ENCODE data around the gene MAB21L3.
"Not testable (repeated sequence)": the region's sequence is repeated elsewhere in the genome, so short reads cannot be mapped to it uniquely, and the experiment has no call there.

Gene MAB21L3

DNA sequence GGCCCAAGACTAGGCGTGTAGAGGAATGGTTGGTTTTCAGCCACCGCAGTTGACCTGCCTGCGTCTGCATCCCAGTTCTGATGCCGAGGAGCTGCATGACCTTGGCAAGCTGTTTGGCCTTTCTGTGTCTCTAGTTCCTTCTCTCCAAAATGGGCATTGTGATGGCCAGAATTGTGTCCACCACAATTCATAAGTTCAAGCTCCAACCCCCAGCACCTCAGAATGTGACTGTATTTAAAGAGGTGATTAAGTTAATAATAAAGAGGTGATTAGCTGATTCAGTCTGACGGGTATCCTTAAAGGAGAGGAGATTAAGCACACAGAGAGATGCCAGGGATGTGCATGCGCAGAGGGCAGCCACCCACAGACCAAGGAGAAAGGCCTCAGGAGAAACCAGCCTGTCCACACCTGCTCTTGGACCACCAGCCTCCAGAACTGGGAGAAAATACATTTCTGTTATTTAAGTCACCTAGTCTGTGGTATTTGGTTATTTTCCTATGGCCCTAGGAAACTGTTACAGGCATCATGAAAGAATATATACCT, 28.5 kb downstream of the MAB21L3 start:
- no peak for DNase-seq

DNA sequence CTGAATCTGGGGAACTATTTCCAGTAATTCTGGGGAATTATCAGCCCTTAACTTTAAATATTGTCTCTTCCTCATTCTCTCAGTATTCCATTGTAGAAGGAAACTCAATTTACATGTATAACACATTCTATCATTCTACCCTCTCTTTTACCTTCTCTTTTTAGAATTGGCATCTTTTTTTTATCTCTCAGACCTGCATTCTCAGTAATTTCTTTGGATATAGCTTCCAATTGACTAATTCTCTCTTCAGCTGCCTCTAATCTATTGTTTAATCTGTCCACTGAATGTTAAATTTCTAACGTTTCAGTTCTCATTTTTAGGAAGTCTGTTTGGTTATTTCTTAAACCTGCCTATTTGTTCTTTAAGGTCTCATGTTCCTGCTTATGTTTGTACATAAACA, 33.0 kb downstream of the MAB21L3 start:
- DNase-seq, result no peak

DNA sequence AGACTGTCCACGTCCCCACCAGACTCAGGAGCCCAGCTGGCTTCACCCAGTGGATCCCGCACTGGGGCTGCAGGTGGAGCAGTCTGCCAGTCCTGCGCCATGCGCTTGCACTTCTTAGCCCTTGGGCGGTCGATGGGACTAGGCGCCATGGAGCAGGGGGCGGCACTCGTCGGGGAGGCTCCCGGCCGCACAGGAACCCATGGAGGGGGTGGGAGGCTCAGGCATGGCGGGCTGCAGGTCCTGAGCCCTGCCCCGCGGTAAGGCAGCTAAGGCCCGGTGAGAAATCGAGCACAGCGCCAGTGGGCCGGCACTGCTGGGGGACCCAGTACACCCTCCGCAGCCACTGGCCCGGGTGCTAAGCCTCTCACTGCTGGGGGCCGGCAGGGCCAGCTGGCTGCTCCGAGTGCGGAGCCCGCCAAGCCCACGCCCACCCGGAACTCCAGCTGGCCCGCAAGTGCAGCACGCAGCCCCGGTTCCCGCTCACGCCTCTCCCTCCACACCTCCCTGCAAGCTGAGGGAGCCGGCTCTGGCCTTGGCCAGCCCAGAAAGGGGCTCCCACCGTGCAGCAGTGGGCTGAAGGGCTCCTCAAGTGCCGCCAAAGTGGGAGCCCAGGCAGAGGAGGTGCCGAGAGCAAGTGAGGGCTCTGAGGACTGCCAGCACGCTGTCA, 35.4 kb downstream of the MAB21L3 start:
- DNase-seq, result not testable (repeated sequence)

DNA sequence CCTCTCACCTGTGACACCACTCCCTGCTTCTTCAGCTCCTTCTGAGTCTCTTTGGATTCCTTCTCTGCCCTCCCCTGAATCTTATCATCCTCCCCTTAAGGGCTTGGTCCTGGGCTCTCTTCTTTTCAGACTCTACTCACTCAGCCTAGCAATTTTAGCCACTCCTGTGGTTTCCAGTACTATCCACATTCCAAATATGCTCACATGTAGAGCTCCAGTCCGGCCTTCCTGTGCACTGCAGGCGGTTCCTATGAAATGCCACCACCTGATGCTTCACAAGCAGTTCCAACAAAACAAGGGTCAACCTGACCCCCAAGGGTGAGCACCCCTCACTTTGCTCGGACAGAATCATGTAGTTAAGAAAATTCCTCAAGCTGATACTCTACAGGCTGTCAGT, 35.9 kb downstream of the MAB21L3 start:
- DNase-seq, result no peak

DNA sequence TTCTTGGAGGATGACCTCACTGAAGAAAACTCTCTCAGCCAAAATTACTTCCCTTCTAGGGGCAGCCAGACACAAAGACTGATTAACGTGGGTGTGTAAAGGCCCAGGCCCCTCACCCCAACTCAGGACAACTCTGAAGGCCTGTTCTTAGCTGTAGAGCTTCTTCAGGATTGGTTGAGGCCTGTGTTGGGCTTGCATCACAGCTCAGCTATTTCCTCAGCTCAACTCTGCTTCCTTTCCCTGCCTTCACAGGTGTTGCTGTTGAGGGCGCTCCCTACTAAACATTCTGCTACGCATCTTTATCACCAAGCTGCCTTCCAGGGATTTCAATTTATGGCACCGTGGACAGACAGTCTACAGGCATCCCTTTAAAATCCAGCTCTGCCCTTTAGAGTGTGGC, 36.8 kb downstream of the MAB21L3 start:
- no peak for DNase-seq

DNA sequence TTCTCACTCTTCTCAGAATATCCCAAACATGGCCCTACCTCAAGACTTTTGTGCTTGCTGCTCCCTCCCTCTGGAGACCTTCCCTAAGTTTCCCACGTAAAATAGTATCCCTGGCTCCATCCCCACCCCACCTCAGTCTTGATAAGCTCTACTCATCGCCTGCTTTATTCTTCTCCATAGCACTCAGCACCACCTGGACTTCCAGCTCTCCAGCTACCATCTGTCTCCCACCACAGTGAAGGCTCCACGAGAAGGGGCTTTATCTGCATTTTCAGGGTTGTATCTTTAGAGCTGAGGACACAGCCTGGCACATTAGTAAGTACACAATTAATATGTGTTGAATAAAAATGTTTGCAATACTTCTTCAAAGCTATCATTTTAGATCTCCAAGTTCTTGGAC, 37.8 kb downstream of the MAB21L3 start:
- no peak for DNase-seq

DNA sequence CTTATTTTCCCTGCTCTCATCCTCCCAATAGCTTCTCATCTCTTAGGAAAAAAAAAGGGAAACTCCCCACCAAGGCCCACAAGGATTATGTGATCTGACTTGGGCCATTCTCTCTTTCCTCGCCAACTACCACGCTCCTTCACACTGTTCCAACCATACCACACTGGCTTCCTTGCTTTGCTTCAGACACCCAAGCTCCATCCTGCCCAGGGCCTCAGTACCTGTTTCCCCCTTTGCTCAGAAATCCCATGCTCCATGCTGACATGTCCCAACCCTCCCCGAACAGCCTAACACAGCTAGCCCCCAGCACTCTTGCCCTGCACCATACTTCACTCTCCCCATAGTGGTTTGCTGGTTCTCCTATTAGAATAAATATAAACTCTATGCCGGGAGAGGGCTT, 39.2 kb downstream of the MAB21L3 start:
- no peak for DNase-seq

DNA sequence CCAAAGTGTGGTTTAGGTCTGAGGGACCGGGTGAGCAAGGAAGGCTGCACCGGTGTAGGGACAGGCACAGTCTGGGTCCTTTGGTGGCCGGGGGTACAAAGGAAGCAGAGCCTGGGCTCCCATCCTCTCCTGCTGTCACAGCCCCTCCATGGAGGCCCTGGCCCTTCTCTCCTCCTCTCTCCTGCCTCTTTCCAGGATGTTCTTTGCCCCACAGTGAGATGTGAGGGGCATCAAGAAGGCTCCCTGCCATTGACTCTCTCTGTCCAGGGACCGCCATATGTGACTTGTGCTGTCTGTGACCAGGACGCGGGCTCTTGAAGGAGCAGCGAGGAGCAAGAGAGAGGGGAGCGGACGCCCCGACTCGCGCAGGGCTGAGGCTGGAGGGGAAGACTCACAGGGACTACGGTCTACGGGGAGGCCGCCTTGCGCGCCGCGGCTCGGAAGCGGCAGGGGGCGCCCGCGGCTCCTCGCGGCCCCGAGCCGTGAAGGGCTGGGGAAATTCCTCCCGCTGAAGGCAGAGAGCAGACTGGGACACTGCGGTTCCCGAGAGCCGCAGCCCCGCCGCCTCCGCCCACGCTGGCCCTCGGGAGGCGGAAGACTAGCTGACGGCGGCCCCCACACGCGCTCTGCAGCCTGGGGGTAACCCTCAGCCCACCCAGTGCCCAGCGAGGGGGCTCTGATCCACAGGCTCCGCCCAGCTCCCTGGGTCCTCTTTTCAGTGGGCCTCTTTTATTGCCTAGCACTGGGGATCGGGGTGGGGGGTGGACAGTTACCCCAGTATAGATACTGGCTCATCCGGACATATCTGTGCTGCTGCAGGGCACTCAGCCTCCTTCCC, 40.8 kb downstream of the MAB21L3 start:
- peak; percentile 87 for DNase-seq

DNA sequence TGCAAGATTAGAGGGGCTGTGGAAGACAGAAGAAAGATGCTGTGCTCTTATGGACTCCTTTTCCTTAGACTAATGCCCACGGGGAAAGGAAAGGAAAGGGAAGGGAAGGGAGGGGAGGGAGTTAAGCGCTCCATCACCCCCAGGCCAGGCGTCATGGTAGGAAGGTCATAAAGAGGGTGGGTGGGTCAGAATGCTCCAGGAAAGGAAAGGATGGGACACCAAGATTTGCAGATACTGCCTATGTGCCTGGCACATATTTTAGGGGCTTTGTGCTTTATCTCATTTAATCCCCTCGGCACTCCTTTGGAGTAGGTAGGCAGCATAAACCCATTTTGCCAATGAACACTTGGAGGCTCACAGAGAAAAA, 41.4 kb downstream of the MAB21L3 start:
- no peak for DNase-seq

DNA sequence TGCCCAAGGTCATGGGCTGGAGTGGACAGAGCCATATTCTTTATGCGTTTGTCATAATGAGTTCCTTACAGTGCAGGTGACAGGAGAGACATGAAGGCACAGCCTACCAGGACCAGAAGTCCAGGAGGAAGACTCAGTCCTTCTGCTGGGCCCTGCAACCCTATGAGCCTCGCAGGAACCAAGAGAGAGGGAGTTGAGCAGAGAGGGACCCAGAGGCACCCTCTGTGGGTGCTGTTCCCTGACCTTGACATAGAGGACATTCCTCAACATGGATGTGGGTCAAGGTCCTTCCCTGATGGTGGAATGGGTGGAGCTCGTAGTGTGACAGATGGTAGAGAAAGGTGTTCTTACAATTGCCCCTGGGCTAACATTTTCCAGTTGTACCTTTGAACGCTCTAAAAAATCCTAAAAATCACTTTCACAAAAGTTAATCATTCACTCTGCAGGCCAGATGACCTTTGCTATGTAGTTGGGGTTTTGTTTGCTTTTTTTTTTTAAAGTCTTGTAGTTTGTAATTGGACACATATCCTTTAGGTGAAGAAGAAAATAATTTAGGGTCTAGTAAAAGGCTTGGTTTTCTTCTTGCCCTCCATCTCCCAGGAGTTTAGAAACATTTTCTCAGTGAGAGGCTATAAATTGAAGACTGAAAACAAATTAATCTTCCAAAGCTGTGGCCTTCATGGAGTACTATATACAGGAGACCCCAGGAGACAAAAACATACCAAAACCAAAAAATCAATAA, 41.9 kb downstream of the MAB21L3 start:
- no peak for DNase-seq

DNA sequence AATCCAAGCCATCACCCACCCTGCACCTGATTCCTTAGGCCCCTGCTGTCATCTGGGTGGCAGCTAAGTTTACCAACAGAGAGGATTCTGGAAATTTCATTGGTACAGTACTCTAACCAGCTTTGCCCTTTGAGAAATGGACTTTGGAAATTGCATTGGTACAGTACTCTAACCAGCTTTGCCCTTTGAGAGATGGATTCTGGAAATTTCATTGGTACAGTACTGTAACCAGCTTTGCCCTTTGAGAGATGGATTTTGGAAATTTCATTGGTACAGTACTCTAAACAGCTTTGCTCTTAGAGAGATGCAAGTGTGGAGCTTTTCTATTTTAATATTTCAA, 42.5 kb downstream of the MAB21L3 start:
- DNase-seq, result no peak

DNA sequence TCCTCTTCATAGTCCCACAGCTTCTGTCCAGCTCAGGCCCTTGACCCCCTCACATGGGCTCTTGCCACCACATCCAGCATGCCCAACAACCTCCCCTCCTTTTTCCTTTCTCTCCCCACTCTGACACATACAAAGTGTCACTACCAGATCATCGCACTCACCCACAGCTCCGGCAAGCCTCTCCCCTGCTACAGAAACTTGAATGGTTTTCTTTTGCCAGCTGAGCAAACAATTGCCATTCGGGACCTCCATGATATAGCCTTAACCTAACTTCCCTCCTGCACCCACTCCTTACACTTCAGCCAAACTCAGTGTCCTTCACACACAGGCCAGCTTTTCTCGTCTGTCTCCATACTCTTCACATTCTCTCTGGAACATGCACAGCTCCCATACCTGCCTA, 43.3 kb downstream of the MAB21L3 start:
- no peak for DNase-seq

DNA sequence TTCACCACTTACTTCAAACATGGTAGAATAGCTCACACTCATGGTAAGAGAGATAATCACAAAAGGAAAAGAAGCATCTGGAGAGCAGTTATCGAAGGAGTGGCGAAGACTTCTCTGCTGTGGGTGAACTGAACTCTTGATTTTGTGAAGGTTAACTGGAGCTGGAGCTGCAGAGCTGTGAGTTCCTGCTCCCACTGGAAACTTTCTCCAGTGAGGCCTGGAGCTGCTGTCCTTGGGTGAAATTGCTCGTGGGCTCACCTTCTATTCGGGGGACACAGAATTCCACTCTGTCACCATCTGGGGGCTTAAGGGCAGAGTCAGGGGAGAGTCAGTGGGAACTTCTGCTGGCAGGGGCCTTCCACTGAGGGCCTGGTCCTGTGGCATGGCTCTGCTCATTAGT, 45.9 kb downstream of the MAB21L3 start:
- DNase-seq, result no peak

DNA sequence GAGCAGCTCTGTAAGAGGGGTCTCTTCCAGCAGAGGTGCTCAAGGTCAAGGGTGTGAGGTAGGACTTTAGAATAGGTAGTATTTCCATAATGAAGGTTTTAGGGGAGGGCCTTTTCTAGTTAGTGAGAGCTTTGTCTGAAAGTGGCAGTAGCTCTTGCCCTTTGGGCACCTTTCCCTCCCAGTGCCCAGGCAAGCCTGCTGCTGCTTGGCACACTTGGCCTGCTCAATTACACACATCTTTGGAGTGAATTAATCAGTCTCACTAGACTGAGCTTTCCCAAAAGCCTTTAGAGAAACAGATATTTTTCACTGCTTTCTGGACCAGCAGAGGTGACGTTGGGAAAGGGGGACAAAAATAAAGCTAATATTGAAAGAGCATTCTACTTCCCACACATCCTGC, 48.0 kb downstream of the MAB21L3 start:
- no peak for DNase-seq

DNA sequence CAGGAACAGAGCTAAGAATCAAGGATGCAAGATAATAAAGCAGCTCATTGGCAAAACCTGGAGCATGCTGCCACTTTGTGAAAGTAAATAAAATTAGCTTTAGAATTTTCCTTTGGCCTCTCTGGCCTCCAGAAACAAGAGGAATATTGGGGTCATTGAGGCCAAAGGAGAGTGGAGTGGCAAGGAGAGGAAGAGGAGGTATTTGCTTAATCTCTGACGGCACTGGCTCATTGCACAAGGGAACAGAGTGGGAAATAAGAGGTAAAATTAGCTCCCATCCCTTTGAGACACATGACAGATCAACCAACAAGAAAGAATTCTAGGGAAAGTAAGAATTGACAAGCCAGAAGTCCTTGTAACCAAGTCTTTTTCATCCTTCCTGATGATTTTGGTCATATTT, 48.4 kb downstream of the MAB21L3 start:
- no peak for DNase-seq

DNA sequence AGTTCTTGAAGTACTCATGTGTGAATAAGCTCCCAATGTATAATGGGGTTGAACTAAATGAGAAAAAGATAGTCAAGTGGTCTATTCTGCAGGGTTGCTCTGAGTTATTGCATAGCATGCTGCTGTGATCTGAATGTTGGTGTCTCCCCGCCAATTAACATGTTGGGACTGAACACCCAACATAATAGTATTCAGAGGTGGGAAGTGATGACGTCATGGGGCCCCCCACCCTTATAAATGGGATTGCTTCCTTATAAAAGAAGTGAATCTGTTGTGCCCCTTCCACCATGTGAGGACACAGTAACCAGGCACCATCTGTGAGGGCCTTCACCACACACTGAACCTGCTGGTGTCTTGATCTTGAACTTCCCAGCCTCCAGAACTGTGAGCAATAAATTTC, 50.2 kb downstream of the MAB21L3 start:
- no peak for DNase-seq

DNA sequence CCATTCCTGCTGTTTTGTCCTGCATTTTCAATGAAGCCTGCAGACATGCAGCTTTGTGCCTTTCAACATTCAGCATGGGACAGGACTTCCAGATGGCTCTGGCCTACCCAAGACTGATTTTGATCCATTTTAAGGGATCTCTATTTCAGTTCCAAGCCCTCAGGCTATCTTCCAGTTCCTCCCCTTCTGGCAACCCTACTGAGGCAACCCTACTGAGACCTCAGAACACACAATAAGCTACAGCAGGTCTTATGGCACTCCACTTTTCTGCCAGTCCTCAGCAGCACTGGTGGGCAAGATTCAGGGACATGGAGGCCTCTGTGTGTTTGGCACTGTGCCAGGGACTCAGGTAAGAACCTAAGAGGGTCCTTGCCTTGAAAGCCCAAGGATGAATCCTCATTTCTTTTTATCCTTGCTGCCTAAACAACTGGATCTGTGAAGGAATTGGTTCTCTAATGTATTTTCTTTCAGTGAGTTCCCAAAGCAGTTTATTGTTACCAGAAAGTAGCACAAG, 50.7 kb downstream of the MAB21L3 start:
- no peak for DNase-seq

DNA sequence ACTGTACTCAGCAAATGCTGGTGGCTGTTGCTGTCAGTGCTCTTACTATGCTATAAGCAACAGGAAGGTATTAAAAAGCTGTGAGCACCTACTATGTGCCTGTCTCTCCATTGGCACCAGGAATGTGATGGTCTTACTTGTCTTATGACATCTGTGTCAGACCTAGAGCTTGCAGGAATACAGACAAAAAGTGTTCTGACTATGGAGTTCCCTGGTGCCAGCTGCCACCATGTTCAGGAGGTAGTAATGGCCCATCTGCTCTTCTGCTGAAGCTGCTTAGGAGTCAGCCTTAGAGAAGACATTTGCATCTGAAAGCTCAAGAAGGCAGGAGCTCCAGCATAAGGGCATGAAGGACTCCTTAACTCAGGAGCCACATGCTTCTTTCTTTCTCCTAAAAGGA, 52.3 kb downstream of the MAB21L3 start:
- DNase-seq, result no peak

DNA sequence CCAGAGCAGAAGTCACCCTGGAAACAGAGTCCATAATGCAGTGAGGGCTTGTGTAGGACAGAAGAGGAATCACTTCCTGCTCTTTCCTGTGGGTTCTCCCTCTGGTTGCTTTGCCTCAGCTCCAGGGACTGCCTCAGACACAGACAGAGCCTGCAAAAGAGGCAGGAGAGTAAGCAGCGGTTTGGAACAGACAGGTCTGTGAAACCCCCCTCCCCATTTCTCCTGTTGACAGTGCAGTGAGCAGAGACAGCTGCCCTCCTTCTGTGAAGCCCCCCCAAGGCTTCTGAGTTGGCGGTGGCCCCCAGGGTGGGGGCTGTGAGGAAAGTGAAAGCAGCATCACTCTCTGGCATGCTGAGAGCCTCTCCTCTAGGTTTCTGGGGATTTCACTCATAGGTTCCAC, 53.0 kb downstream of the MAB21L3 start:
- no peak for DNase-seq

DNA sequence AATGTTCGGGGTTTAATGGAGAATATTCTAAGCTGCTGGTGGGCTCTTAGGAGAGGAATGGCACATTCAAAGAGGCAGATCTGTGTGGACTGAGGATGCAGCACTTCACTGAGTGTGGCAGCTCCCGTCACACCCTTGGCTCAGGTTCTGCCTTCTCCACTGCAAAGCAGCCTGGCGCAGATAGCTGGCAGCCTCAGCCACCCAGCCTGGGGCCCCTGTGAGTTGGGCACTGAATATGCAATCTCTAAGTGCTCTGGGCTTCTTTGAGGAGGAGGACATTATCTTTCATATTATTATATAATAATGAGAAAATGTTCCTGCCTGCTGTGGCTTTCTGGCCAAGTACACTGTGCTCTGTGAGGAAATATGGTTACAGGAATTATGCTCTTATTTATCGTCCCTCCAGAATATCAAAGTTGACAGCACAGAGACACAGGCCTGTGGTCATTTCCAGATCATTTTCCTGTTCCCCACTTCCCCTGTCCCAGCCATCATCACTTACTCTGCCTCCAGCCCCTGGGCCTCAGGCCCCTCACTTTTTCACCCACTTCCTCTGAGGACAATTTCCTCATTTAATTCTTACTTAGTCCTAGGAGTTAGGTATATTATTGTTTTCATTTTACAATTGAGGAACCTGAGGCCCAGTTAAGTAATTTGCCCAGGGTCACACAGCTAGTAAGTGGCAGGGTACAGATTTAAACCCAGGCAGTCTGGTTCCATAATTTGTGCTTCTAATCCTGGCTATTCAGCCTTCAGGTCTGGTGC, 53.6 kb downstream of the MAB21L3 start:
- no peak for DNase-seq

DNA sequence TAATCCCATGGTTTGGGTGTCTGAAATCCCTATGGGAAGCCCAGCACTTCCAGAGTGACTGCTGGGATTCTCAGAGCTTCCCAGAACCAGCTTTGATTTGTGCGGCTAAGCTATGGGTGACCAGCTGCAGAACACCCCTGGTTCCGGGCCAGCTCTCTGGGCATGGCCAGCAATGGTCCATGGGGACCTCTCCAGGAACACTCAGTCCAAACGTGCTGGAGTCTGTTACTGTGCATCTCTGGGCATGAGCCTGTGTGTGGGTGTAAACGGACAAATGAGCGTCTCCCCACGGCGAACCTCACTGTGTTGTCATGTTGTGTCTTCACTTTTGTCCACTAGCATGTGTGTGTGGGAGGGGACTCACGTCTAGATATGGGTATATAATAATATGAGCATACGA, 54.4 kb downstream of the MAB21L3 start:
- no peak for DNase-seq

DNA sequence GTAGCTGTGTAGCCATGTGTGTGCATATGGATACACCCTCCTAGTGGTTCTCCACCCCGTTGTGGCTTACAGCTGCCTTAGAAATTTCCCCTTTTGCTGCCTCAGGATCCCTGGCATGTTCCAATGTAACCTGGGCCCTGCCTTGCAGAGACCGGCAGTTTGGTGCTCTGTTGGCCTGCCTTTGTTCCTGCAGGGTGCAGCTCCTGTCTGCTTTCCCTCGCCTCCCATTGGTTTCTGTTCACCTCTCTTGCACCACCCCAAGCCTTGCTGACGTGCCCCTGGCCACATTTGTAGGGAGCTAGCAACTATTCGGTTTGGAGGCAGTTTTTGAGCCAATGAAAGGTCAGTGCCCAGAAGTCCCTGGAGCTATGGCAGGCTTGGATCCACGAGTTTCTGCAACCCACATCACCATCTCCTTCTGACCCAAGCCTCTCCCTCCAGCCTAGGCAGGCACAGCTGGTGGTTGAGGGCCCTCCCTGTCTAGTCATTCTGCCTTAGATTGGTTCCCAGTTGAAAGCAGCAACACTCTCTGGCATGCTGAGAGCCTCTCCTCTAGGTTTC, 54.9 kb downstream of the MAB21L3 start:
- no peak for DNase-seq

DNA sequence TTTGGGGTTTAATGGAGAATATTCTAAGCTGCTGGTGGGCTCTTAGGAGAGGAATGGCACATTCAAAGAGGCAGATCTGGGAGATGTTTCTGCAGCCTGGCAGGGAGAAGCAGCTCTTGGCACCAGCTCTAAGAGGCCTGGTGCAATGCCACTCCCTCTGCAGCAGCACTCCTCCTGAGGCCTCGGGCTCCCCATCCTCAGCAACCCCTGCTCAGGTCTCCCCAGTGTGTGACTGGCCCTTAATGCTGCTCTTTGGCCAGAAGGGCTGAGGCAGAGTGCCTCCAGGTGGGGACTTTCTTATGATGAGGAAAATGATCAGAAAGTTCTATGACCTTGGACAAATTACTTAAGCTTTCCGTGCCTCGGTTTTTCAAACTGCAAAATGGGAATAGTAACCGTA, 55.5 kb downstream of the MAB21L3 start:
- no peak for DNase-seq

Measured in CD4-positive, alpha-beta T cell treated with Interleukin-10 for 1 hour (primary cell).